Nephron (organoid): ENCODE measurements around the gene TMEM80.

Source experiments
- H3K27ac Mint-ChIP-seq, 3 experiments: 2 replicates each; pipeline ENCODE4 v1.8.0; 2020; ENCODE audit warnings: mixed read lengths in 3 of 3, mild to moderate bottlenecking in 2 of 3, moderate library complexity in 1 of 3
- H3K27me3 Mint-ChIP-seq: 2 replicates; pipeline ENCODE4 v1.8.0; 2021; ENCODE audit warnings: low read depth, mild to moderate bottlenecking, moderate library complexity, mixed read lengths
- H3K36me3 Mint-ChIP-seq: 2 replicates; pipeline ENCODE4 v1.8.0; 2020; ENCODE audit warnings: low read depth, mixed read lengths
- H3K4me1 Mint-ChIP-seq: 2 replicates; pipeline ENCODE4 v1.8.0; 2020; ENCODE audit warnings: mixed read lengths
- H3K4me3 Mint-ChIP-seq, 3 experiments: 2 replicates each; pipeline ENCODE4 v1.8.0; 2020; ENCODE audit warnings: mild to moderate bottlenecking in 3 of 3, mixed read lengths in 3 of 3, moderate library complexity in 2 of 3
- H3K9me3 Mint-ChIP-seq: 2 replicates; pipeline ENCODE4 v1.8.0; 2020; ENCODE audit warnings: mixed read lengths
- CTCF ChIP-seq, 3 experiments: fragments of 200-600 bp; sonication (generic); IDR thresholded peaks; one replicate each; pipeline ENCODE4 v1.5.0; 2021; ENCODE audit warnings: antibody characterized with exemption in 3 of 3; ENCODE audit not compliant: unreplicated experiment in 3 of 3

TMEM80 gene

GRCh38 chr11:708511-708910, 12.9 kb downstream of the TMEM80 start:
- H3K36me3 Mint-ChIP-seq: peaks cover 4% of the 10 kb centered on the region
- peak overlapping the region in 1 of 3 experiments; percentile 93 for H3K27ac Mint-ChIP-seq
- H3K4me3 Mint-ChIP-seq: no peak overlapping the region
- no peak for TF ChIP-seq CTCF (IDR thresholded peaks at IDR 0.05; ENCODE audit: unreplicated experiment in 3 of 3)
- H3K9me3 Mint-ChIP-seq: no peaks in the 10 kb centered on the region
- peaks cover 7% of the 10 kb centered on the region for H3K4me1 Mint-ChIP-seq
- H3K27me3 Mint-ChIP-seq: peaks cover 19% of the 10 kb centered on the region

DNA sequence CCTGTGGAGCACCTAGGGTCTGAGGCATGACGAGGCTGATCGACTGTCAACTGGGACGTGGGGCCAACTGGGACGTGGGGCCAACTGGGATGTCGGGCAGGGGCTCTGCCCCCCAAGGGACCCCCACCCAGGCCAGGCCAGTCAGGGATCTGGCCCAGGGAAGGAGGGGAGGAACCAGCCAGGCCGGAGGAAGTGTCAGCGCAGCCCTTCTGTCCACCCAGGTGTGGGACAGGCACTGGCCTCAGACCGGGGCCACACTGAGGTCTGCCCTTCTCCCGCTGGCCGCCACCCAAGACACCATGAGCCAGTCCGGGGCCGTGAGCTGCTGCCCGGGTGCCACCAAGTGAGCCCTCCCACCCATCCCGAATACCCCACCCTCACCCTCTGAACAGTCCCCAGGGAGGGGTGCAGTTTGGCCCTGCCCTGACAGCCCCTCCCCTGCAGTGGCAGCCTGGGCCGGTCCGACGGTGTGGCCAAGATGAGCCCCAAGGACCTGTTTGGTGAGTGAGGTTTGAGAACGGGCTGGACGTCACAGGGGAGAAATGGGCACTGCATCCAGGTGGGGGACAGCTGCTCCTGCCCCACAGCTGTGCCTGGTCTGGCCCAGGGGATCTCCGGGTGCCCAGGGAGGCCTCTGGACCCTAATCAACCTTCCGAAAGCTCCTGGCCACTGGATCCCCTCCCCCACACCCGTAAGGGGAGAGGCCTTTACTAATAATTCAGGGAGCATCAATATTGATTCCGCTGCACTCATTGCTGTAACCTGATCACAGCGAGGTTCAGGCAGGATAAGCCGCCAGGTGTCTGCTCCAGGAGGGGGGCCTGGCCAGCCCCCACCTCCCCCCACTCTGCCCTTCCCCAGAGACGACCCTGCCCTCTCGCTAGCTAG, 13.7 kb downstream of the TMEM80 start:
- Mint-ChIP-seq H3K4me3 (no peak overlapping the region), H3K36me3 (peaks cover 4% of the 10 kb centered on the region), H3K9me3 (no peaks in the 10 kb centered on the region), H3K27ac (no peak overlapping the region), H3K27me3 (peaks cover 19% of the 10 kb centered on the region), H3K4me1 (peaks cover 7% of the 10 kb centered on the region)
- TF ChIP-seq CTCF (IDR thresholded peaks at IDR 0.05; ENCODE audit: unreplicated experiment in 3 of 3): no peak

DNA sequence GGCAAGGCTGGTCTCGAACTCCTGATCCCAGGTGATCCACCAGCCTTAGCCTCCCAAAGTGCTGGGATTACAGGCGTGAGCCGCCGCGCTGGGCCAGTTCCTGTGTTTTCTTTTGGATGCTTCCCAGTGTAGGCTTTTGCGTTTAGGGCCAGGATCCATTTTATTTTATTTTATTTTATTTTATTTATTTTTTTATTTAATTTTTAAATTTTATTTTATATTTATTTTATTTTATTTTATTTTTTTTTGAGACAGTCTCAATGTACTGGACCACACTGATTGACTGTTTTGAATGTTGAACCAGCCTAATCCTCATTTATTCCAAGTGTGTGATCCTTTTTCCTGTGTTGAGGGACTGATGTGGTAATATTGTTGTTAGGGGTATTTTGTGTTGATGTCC, 18.8 kb downstream of the TMEM80 start:
- Mint-ChIP-seq H3K27me3 (peaks cover 35% of the 10 kb centered on the region), H3K9me3 (peaks cover 9% of the 10 kb centered on the region), H3K4me1 (peaks cover 10% of the 10 kb centered on the region), H3K27ac (no peak overlapping the region), H3K4me3 (no peak overlapping the region), H3K36me3 (peaks cover 17% of the 10 kb centered on the region)
- no peak for TF ChIP-seq CTCF (IDR thresholded peaks at IDR 0.05; ENCODE audit: unreplicated experiment in 3 of 3)

- Mint-ChIP-seq H3K36me3 (peaks cover 19% of the 10 kb centered on the region), H3K4me3 (peak overlapping the region in 1 of 3 experiments; percentile 12), H3K4me1 (peaks cover 5% of the 10 kb centered on the region), H3K27me3 (peaks cover 56% of the 10 kb centered on the region), H3K9me3 (peaks cover 9% of the 10 kb centered on the region), H3K27ac (peak overlapping the region in 1 of 3 experiments; percentile 14)
- no peak for TF ChIP-seq CTCF (IDR thresholded peaks at IDR 0.05; ENCODE audit: unreplicated experiment in 3 of 3)
Observed at GRCh38 chr11:719214-720016, 23.8 kb downstream of the TMEM80 start.

DNA sequence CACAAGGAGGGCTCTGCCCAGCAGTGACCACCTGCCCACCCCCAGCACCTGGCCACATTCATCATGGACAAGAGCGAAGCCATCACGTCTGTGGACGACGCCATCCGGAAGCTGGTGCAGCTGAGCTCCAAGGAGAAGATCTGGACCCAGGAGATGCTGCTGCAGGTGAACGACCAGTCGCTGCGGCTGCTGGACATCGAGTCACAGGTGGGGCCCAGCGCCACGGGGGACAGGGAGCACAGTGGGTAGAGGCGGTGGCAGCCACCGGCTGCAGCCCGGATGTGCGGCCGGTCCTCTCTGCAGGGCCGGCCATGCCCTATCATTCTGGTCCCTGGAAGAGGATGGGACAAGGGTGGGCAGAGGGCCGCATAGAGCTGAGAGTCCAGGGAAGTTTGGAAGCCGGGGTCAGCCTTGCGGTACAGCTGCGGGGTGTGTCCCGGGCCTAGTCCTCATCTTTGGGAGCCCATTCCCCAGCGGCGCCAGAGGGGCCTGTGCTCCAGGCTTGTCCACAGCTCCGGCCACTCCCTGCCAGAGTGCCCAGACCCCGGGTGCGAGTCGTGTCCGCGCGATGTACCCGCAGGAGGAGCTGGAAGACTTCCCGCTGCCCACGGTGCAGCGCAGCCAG, 24.5 kb downstream of the TMEM80 start:
- H3K9me3 Mint-ChIP-seq: peaks cover 6% of the 10 kb centered on the region
- TF ChIP-seq CTCF (IDR thresholded peaks at IDR 0.05; ENCODE audit: unreplicated experiment in 3 of 3): no peak
- H3K27ac Mint-ChIP-seq: no peak overlapping the region
- peaks cover 14% of the 10 kb centered on the region for H3K36me3 Mint-ChIP-seq
- no peak overlapping the region for H3K4me3 Mint-ChIP-seq
- peaks cover 59% of the 10 kb centered on the region for H3K27me3 Mint-ChIP-seq
- H3K4me1 Mint-ChIP-seq: peaks cover 5% of the 10 kb centered on the region
